Panc1 (cell line): ENCODE results near the gene RCSD1. TPM values are rescaled to one million over a fixed set of nuclear protein-coding genes. Genes with fewer than 3 reads are reported as not detected.

Source experiments
- ATAC-seq: fragments of 200-7000 bp; cut with Tn5 transposase; 2 replicates; pipeline ENCODE4 v1.9.1; 2020; ENCODE audit warnings: mild to moderate bottlenecking, moderate library complexity
- BruUV-seq: library from RNA; stranded (reverse); fragments of 400-500 nt; replicated peaks from 2 replicates; lab custom pipeline; 2021; lab: Mats Ljungman, UMichigan
- CTCF ChIA-PET: fragments of 300-600 bp; sonication (Branson Sonifier 250); formaldehyde crosslinking; loops from one replicate; lab custom pipeline; 2022; ENCODE audit warnings: antibody characterized with exemption; lab: Charles Lee
- POLR2A ChIA-PET: fragments of 300-600 bp; sonication (Branson Sonifier 250); formaldehyde crosslinking; loops from one replicate; lab custom pipeline; 2022; ENCODE audit warnings: antibody characterized with exemption; lab: Charles Lee
- DNase-seq: peaks from one replicate; pipeline ENCODE4 v3.0.0-alpha.2; 2010; ENCODE audit warnings: low read depth, low spot score
- H3K27ac ChIP-seq: 2 replicates; pipeline ENCODE4 v1.5.1; 2011; ENCODE audit warnings: mild to moderate bottlenecking, low read length, inconsistent platforms
- H3K27me3 ChIP-seq: fragments of 200-500 bp; sonication (Bioruptor generic); 2 replicates; pipeline ENCODE4 v1.6.0; 2014; ENCODE audit warnings: low read length, inconsistent platforms; ENCODE audit not compliant: control insufficient read depth, insufficient read depth
- H3K36me3 ChIP-seq: fragments of 200-500 bp; sonication (Bioruptor generic); 2 replicates; pipeline ENCODE4 v1.5.1; 2014; ENCODE audit warnings: inconsistent platforms, mild to moderate bottlenecking, low read length, moderate library complexity; ENCODE audit not compliant: control insufficient read depth, insufficient read depth
- H3K4me1 ChIP-seq: 2 replicates; pipeline ENCODE4 v1.5.1; 2011; ENCODE audit warnings: inconsistent platforms, mild to moderate bottlenecking, low read length, moderate library complexity; ENCODE audit not compliant: control insufficient read depth, insufficient read depth
- H3K4me3 ChIP-seq, 2 experiments: 2 replicates each; pipeline ENCODE4 v1.5.1; 2011 to 2012; ENCODE audit warnings: low read depth in 2 of 2, low read length in 2 of 2, mild to moderate bottlenecking in 2 of 2, inconsistent platforms in 1 of 2, moderate library complexity in 1 of 2
- H3K9me3 ChIP-seq: fragments of 200-500 bp; sonication (Bioruptor generic); 2 replicates; pipeline ENCODE4 v1.5.1; 2014; ENCODE audit warnings: low read depth, mild to moderate bottlenecking, inconsistent platforms, low read length, moderate library complexity; ENCODE audit not compliant: control insufficient read depth, insufficient read depth
- CTCF ChIP-seq: fragments of 450-650 bp; IDR thresholded peaks from 2 replicates; pipeline ENCODE4 v1.5.1; 2017; ENCODE audit warnings: mild to moderate bottlenecking
- POLR2AphosphoS5 ChIP-seq: IDR thresholded peaks from 2 replicates; pipeline ENCODE4 v1.6.1; 2012; ENCODE audit warnings: mild to moderate bottlenecking, low read depth, low read length, moderate library complexity
- REST ChIP-seq, 2 experiments: IDR thresholded peaks; 2 replicates each; pipeline ENCODE4 v1.6.1; 2011 to 2012; ENCODE audit warnings: low read depth in 2 of 2, control low read depth in 1 of 2, low read length in 1 of 2, mild to moderate bottlenecking in 1 of 2, moderate library complexity in 1 of 2; ENCODE audit not compliant: insufficient read depth in 1 of 2
- SIN3A ChIP-seq: IDR thresholded peaks from 2 replicates; pipeline ENCODE4 v1.6.1; 2012; ENCODE audit warnings: low read depth, mild to moderate bottlenecking, low read length, moderate library complexity, borderline replicate concordance; ENCODE audit not compliant: insufficient read depth
- TCF7L2 ChIP-seq: IDR thresholded peaks from 2 replicates; pipeline ENCODE4 v1.6.1; 2011; ENCODE audit warnings: mild to moderate bottlenecking, low read depth, low read length, inconsistent platforms
- in situ Hi-C: cut with HindIII; loops from 2 replicates; pipeline ENCODE4 v1.10.0; 2016; ENCODE audit warnings: low sequenced_read_pairs, low pct_unique_long_range_greater_than_20kb
- intact Hi-C: fragments of 100-400 bp; cut with micrococcal nuclease; formaldehyde crosslinking; loops from one replicate; pipeline ENCODE4 v1.10.0; 2022; ENCODE audit not compliant: unreplicated experiment
- total RNA-seq: library from RNA; stranded (reverse); gene quantifications from one replicate; pipeline ENCODE4 v1.2.1, GENCODE V29; 2021; ENCODE audit not compliant: unreplicated experiment

Gene RCSD1
- total RNA-seq, 1 experiment from 2014 or later, result 1.4 TPM

GRCh38 chr1:167621780-167622313 lies 8.2 kb upstream of the RCSD1 start:
- in situ Hi-C loops (no loop called here), intact Hi-C loops (no loop called here)
- Histone ChIP-seq H3K36me3 (no peaks in the 10 kb centered on the region), H3K27ac (no peak overlapping the region), H3K4me3 (no peak overlapping the region), H3K9me3 (no peaks in the 10 kb centered on the region), H3K27me3 (no peaks in the 10 kb centered on the region), H3K4me1 (no peaks in the 10 kb centered on the region)
- DNase-seq (no peak), ATAC-seq (no peak)
- TF ChIP-seq CTCF, result no peak
- TF ChIP-seq REST (IDR thresholded peaks at IDR 0.05; ENCODE audit: insufficient read depth in 1 of 2, low read depth in 2 of 2, low read length in 1 of 2), result no peak
- no peak for TF ChIP-seq TCF7L2
- no peak for TF ChIP-seq SIN3A
- no peak for TF ChIP-seq POLR2AphosphoS5
- ChIA-PET CTCF (no interaction called here), POLR2A (no interaction called here)
- no TSS peak for BruUV-seq

DNA sequence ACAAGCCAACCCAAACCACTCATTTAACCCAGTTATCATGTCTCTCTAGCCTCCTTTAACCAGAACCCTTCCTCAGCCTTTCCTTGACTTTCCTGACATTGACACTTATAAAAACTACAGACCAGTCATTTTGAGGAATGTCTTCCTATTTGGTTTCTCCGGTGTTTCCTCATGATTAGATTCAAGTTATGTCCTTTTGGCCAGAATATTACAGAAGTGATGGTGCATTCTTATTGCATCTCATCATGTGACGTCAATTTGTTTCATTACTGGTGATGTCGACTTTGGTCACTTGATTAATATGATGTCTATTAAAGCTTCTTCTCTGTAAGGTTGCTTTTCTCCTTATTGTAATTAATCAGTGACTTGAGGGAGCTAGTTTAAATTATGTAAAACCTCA lies 6.1 kb upstream of the RCSD1 start:
- intact Hi-C loops, result no loop called here
- no peaks in the 10 kb centered on the region for H3K9me3 ChIP-seq
- ATAC-seq (no peak), DNase-seq (no peak)
- BruUV-seq, result no TSS peak
- ChIA-PET POLR2A (no interaction called here), CTCF (no interaction called here)
- no peaks in the 10 kb centered on the region for H3K36me3 ChIP-seq
- H3K4me1 ChIP-seq, result peaks cover 16% of the 10 kb centered on the region
- no peak overlapping the region for H3K27ac ChIP-seq
- in situ Hi-C loops, result no loop called here
- TF ChIP-seq CTCF (no peak), TCF7L2 (no peak), SIN3A (no peak), POLR2AphosphoS5 (no peak), REST (IDR thresholded peaks at IDR 0.05; ENCODE audit: insufficient read depth in 1 of 2, low read depth in 2 of 2, low read length in 1 of 2) (no peak)
- H3K4me3 ChIP-seq, result no peak overlapping the region
- no peaks in the 10 kb centered on the region for H3K27me3 ChIP-seq
